Hippocampal formation (tissue), 2 donors: ENCODE results near the gene SPTBN5.

Experiments
- DNase-seq, 2 donors: peaks; one replicate each; lab custom pipeline; 2025; lab: John Stamatoyannopoulos, UW

The SPTBN5 gene

DNA sequence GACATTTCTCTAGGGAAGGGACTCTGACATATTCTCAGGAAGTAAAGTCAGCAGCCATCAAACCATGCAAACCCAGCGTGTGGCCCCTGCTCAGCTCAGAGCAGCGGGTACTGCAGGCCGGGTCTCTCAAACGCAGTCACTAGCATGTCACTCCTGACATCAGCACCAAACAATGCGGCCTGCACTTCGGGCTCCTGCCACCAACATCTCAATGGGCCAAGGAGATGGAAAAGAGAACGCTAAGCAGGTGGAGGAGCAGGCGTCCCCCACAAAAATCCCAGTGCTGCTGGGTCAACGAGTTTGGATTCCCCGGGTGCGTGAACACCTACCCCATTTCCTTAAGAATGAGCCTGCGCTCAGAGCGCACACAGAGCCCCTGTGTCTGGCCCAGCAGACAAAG is 9.9 kb upstream of the SPTBN5 start:
- no peak for DNase-seq

DNA sequence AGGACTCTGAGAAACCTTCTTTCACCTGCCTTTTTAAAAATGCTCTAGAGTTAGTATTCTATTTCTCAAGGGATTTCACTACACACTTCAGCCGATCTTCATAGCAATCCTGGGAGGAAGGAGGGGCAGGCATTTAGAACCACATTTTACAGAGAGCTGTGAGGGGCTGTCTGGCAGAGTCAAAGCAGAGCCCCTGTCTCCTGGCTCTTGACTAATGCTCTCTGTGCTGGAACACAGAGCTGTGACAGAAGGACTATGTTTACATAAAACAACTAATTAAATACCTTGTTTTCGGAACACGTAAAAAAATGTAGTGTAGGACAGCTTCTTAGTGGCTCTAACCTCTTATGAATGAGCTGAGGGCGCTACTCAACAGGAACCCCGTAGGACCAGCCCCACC is 7.6 kb upstream of the SPTBN5 start:
- no peak for DNase-seq

DNA sequence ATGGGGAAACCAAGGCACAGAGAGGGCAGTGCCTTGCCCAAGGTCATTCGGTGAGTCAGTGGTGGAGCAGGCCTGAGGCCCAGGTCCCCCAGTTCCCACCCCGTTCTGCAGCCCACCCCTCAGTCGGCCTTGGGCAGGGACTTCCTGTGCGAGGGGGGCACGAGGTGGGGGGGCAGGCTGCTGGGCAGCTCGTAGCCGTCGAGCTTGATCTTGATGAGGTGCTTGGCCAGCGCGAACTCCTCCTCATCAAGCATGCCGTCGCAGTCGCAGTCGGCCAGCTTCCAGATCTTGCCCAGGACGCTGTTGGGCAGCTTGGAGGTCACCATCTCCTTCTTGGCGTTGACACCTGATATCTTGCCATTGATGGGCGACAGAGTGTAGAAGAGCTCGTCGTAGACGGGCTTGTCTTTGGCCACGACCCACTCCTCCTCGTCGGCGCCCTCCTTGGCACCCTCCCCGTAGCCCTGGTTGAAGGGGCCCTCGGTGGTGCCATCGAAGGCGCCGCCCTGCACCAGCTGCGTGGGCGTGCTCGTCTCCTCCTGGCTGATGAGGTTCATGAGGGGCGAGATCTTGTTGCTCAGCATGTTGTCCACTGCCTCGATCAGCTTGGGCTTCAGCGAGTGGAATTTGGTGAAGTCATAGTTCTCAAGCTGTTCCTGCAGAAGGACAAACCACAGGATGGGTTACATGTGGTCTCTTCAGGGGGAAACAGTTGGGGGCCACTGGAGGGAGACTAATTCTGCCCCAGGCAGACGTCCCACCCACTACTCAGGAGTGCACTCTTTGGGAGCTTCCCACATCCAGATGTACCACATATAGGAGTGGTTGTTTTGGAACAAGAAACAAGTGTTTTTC is 6.9 kb upstream of the SPTBN5 start:
- DNase-seq, result no peak

DNA sequence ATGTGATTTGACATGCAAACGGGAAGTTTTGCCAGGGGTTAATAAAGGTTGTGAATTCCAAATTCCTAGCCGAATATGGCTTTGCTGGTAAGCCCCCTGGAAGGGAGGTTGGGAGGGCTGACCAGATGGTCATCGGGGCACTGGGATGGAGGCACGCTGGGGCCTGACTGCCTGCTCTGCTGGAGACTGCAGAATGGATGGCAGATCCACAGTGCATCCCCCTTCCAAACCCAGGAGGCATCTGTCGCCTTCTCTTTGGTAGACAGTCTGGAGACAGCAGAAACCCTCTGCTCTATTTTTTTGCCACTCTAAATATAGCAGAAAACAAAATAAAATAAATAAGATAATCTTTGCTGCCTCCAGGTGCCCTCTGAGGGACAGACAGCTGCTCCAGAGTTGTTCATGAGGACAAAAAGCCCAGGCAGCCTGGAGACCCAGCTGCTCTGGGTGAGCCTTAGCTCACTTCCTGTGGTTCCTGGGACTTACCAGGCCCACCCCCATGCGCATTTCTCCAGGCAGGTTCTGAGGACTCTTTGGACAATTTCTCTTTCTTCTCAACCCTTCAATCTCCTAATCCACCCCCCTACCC is 6.1 kb upstream of the SPTBN5 start:
- DNase-seq, result no peak

DNA sequence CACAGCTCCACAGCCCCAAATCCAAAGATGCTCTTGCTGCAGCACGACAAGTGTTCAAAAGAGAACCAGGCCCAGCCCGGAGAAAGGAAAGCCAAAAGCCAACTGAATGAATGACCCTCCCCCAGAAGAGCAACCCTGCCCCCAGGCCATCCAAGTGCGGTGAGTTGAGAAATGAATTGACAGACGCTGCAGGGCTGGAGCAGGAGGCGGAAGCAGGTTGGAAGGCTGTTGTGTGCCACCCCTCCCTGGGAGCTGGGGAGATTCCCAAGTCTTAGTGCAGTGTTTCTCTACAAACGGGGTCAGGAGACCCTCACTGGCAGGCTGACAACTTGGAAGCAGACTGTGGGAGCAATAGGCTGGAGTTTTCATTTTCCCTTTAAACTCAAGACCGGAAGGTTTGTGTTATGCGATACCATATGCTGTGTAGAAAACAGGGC is 3.5 kb upstream of the SPTBN5 start:
- no peak for DNase-seq

DNA sequence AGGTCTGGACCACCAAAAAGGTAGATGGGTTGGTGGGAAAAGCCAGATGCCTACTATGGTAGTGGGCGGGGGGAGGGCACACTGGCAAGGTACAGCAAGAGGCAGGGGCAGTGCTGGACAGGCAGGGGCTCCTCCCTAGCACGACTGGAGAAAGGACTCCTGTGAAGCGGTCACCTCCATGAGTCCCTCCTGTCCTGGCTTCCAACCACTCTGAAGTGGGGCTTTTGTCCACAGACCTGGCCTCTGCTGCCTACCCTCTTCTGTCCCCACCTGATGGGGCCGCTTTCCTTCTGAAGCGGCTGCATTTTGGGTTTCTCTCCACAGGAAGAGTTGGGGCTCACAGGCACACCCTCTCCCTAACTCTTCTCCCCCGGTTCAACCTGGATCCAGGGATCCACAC is 2.7 kb upstream of the SPTBN5 start:
- no peak for DNase-seq

DNA sequence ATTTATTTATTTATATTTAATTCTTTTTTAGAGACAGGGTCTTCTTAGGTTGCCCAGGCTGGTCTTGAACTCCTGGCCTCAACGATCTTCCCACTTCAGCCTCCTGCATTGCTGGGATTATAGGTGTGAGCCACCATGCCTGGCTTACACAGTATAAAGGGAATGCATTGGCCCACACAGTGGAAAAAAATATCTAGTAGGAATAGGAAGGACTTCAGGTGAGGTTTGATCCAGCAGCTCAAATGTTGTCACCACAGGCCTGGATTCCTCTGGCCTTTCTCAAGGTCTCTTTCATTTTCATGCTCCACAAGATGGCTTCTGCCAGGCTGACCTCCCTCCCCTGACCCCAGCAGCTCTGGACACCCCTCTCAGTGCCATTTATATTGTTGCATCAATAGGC is 2.1 kb upstream of the SPTBN5 start:
- no peak for DNase-seq

DNA sequence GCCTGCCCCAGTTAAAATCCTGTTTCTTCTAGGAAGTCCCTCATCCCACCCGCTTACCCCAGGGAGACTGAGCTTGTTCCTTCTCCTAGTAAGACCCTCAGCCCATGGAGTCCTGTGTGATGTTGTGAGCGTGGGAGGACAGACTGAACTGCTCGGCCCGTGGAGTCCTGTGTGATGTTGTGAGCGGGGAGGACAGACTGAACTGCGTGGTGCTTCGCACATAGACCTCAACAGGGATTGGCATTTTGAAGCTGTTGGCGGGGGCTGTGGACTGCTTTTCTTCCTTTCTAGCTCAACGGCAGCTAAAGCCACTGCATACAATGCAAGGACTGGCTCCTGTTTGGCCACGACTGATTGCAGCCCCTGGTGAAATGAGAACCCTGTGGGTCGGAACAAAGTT is 1.6 kb upstream of the SPTBN5 start:
- no peak for DNase-seq

DNA sequence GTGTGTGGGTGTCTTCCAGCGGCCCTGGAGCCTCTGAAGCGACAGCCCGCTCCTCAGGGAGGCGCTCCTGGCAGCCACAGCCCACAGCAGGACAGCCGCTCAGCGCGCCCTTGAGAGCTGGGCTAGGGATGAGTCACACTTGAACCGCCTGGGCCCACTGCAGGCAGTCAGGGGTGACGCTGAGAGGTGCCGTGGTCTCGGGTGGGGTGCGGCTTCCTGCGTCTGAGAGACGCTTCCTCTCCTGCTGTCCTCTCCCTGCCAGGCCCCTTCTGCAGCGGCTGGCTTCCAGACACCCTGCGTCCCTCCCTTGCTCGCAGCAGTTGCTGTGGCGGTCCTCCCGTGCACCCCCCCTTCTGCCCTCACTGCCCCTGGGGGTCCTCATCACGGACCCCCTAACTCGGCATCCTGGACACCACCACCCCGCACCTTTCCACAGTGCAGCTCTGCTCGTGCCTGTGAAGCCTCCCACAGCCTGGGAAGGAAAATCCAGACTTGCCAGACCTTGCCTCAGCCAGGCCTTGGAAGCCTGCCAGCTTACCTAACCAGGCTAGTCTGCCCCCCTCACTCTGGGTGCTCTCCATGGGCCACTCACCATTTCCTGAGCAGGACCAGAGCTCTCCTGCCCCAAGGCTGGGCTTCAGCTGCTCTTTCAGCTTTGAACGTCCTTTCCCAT is 1.1 kb upstream of the SPTBN5 start:
- DNase-seq, result no peak

DNA sequence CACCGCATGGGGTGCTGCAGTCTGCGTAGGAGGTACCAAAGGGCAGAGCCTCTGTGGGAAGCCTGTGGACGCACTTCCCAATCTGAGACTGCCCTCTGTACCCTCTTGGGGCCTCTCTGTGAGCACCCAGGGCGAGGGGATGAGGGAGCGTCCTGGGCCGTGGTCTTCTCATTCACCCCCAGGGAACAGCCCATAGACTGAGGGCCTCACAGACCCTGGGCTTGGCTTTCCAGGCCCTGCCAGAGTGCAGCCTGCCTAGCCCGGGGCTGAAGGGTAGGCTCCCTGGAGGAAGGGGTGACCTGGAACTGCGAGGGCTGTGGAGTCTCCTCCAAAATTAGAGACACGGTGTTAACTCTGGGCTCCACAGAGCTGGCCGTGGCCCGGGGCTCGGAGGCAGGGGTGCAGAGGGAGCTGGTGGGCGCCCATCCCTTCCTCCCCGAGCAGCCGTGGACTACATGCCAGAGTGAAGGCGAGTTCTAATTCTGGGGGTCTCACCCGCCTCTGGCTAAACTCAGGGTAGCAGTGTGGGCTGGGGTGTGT is 468 bp upstream of the SPTBN5 start:
- DNase-seq, result no peak

DNA sequence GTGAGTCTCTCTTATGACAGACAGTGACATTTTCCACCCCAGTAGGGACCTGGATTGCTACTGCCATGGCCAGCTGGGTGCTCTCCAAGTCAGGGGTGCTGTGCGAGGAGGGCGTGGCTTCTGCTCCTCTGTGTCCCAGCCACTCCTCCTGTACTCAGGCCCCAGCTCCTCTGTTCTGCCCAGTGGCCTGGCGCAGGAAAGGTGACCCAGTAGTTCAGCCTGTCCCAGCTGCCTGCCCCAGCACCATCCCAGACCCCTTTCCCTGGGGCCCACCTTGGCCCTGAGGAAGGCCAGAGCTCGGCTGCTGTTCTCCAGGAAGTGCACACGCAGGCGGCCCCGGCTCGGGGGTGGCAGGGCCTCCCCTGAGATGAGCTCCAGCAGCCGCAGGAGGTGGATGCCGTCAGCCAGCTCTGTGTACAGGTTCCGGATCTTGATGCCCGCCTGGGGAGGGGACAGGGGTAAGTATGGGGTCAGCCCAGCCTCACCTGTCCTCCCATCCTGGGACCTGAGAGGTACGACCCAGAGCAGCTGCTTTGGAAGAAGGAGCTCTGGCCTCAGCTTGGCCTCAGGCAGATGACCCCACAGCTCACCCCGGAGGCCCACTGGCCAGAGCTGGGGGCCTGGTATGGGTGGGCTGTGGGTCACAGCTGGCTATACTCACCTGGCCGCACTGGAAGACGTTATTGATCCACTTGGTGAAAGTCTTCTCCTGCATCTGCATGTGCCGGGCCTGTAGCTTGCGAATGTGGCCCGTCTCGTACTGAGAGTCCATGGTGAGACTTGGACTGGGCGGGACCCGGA is 1.0 kb downstream of the SPTBN5 start:
- DNase-seq, result no peak

DNA sequence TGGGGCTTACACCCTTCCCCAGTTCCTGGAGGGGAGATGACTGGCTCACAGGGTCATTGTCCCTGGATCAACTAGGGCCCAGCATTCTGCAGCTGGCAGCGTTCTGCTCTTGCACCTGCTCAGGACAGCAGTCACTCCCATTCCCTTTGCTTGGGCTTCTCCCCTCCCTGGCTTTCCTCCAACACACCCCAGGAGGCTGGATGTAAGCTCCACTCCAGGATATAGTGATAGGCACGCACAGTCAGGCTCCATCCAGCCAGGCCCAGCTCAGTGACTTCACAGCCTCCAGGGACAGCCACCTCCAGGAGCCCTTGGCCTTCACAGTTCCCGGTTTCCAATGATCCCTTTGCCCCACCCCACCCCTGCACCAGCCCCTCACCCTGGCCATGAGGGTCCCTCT is 1.9 kb downstream of the SPTBN5 start:
- no peak for DNase-seq

DNA sequence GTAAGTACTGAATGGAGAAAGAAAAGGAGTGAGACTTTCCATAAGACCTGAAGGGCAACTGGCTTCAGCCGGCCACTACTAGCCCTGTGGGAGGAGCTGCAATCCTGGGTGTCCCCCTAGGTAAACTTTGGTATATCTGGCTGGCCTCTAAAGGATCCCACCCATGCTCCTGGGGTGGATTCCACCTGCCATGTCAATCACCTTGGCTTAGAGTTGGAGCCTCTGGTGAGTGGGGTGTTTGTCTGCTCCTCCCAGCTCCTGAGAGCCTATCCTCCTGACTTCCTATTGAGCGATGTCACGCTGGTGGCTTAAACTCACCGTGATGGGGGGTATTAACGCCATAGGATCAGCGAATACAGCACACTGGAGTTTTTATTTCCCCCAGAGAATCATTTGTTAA is 2.6 kb downstream of the SPTBN5 start:
- no peak for DNase-seq

DNA sequence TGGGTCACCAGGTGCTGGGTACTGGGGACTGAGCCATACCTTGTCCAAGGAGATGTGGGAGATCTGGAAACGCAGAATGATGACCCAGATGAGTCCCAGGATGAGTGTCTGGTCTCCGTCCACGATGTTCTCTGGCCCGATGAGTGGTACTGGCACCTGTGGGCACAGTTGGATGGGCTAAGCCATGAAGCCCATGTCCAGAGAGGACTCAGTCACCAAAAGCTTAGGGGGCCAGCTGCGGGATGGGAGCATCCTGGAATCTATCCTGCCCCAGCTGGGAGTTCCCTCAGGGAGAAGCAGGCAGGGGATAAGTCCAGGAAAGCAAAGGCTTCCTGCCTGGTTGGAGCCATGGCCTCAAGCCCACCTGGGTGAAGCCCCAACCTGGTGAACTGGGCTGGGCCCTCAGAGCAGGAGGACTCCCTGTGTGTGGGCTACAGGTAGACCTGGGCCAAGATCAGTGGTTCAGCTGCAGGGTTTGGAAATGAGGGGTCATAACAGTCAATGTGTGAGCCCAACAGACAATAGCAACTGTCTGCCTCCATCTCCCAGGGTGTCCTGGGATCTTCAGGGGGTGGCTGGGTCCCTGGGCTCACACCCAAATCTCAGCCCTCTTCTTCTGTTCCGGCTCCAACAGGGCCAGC is 3.7 kb downstream of the SPTBN5 start:
- no peak for DNase-seq

DNA sequence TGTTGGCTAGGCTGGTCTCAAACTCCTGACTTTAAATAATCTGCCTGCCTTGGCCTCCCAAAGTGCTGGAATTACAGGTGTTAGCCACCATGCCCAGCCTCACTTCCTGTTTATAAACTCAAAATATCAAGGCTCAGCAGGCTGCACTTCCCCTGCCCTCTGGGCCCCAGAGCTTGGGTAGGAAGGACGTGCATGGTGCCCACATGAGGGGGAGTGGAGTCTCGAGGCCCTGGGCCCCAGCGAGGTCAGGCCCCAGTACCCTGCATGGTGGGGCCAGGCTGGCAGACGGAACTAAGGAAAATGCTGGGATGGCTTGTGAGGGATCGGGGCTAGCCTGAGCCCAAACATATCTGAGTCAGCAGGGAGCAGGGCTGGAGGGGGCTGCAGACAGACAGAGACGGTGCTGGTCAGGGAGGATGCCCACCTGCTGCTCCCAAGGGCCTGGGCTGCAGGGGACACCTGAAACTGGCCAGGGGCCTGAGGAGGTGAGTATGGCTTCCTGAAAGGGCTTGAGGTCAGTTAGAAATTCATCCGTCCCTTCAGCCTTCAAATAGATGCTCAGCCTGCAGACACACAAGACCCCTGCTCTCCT is 5.1 kb downstream of the SPTBN5 start:
- no peak for DNase-seq

DNA sequence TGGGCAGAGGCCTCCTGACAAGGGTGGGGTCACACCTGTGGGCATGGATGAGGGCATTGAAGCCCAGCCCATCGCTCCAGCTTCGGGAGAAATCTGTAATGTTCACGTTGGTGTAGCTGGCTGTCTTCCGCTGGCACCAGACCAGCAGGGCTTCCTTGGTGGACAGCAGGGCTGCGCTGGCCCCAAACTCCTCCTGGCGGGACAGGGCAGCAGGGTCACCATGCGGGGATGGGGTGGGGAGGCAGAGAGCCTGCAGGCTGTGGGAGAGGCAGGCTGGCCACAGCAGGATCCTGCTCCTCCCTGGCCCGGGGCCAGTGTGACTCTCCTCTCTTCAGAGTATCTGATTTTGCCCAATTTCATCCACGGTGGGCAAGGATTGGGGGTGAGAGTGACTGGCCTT is 6.0 kb downstream of the SPTBN5 start:
- DNase-seq, result no peak

DNA sequence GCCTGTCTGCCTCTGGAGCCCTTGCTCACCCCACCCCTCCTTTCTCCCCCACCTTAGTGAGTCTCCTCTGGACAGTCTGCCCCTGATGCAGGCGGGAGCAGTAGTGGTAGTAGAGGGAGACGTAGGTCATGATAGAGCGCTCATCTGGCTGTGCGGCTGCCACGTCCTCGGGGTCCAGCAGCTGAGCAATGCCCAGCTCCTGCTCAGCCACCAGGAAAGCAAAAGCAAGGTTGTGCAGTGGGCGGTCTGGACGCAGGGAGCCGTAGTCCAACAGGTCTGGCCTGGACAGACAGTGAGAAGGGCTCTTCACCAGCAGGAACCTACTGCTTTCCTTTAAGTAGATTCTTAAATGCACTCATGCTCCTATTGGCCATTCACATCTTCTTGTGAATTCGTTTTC is 6.7 kb downstream of the SPTBN5 start:
- no peak for DNase-seq

DNA sequence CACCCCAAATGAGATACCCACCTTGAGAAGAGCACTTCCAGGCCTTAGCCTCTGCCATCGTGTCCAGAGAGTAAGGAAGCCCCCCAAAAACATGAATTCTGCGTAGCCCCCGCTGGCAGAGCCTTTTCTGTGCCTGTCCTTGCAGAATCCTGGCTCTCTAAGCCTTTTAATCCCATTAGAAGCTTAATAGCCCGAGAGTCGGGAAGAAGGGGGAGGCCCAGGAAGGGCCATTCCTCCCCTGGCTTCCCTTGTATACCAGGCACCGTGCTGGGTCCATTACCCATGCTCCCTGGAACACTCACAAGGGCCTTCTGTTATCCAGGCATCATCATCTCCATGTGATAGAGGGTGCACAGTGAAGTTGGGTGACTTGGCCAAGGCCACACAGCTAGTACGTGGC is 7.1 kb downstream of the SPTBN5 start:
- no peak for DNase-seq

DNA sequence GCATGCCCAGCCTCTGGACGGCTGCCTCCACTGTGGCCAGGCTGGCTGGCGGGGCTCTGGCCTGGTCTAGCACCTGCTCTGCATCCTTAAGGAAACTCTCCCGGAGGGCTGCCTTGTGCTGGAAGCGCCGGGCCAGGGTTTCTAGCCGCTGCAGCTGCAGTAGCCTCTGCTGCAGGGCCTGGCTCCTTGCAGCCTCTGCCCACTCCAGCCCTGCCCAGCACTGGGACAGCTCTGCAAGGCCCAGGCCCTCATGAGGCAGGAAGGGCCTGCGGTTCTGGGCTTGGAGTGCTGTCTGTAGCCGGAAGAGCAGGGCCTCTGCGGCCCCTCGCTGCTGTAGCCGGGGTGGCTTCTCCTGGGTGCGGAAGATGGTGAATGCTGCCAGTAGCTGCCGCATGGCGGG is 8.0 kb downstream of the SPTBN5 start:
- no peak for DNase-seq

DNA sequence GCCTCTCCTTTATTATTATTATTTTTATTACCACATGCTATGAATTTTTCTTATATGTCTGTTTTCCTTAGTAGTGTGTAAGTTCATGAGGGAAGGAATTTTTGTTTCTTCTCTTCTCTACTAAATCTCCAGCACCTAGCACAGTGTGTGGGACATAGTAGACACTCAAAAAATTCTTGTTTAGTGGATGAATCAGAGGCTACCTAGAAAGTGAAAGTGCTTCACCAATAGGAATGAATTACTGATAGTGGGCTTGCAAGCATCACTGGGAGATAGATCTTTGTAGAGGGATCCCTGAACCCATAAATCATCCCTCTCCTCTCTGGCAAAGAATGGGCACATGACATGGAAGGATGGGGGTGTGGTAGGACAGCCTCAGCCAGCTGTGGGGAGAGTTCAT is 8.5 kb downstream of the SPTBN5 start:
- no peak for DNase-seq

DNA sequence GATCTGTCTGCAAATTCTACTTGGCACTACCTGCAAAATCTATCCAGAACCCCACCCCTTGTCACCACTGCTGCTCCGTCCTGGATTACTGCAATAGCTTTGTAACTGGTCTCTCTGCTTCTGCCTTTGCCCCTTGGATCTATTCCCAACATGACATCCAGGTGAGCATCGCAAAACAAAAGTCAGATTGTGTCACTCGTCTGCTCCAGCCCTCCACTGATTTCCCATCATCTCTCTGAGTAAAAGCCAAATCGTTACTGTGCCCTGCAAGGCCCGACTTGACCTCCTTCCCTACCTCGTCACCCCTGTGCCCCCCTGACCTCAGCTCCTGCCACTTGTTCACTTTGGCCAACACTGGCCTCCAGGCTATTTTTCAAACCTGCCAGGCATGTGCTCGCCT is 9.4 kb downstream of the SPTBN5 start:
- DNase-seq, result no peak
